ENCODE data around the gene OR5AR1.
"Not testable (repeated sequence)": the region's sequence is repeated elsewhere in the genome, so short reads cannot be mapped to it uniquely, and the experiment has no call there.

The OR5AR1 gene

DNA sequence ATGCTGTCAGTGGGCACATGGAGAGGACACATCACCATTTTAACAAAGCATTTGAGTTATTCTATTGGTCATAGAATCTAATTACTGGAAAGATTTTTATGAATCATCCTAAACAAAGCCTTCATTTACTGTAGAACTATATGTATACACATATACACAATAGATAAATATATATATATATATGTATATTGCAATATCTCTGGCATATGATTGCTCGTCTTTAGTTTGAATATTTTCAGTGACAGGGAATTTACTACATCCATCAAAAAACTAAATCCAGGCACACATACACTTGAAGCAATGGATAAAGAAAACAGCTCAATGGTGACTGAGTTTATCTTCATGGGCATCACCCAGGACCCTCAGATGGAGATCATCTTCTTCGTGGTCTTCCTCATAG is at the start of gene OR5AR1:
Gene OR5AR1, plus strand, starts transcription at position 301 of the 400 bp plus-strand sequence. Its CDS starts 0 bp downstream, at position 301.
- DNase-seq: no peak

DNA sequence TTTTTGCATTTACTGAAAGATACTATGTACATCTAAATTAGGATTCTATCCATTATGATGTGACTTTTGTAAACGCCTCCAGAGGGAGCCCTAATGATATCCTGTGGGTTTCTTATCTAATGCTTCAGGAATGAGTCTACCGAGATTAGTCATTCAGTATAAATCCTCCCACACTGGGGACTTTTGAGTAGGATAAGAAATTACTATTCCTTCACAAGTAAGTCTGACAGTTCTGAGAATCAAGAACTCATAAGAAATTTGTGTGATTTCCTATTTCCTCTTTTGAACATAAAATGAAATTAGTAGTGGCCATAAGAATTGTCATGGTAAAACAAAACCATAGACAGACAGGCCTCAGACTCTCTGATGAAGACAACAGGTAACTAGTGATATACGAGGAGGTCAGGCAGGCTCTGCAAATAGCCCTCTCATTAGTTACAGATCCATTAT is 38.8 kb upstream of the OR5AR1 start:
- peak; percentile 1 for DNase-seq

DNA sequence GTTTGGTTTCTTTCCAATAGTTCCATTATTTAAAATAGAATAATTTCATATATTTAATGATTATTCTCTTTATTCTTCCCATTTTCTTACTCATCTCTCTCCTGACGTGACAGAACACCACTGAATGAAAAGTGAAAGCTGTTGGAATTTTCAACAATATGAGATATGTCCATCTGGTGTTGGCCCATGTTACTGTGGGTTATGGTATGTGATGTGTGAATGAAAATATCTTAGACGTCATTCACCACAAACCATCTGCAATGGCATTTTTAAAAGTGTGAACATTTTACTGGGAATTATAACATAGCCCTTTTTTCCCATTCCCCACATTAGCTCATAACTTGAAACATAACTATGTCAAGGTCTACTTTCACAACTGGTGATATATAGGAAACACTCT is 37.5 kb upstream of the OR5AR1 start:
- DNase-seq: no peak

DNA sequence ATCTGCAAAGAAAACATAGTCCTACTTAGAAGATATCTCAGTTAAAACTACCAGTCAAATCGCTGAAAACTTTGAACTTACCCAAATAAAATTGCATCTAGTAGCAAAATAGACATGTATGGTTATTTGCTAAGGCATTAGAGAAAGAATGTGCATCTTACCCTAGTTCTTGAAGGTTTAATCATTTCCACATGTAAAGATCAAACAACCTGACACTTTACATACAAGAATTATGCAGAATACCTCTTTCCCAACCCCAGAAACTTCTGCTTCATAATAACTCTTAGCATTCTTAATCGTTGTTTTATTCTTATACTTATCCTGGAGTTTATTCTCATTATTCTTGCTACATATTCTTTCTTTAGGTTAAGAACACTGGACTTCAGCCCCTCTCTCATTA is 31.2 kb upstream of the OR5AR1 start:
- no peak for DNase-seq

DNA sequence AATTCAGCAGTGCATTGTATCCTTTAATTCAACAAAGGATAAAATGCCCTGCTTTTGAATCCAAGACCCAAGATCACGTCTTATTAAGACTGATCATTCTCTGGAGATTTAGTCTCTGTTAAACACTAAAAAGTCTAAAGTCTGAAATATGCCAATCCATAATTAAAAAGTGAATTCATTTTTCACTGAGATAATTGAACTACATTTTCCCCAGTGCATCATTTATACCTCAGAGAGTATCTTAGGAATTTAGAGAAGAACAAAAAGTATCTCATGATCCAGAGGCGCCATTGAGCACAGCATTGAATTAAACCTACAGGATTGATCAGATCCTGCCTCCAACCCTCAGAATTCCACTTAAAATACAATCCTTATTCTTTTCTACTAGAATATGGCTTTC is 26.6 kb upstream of the OR5AR1 start:
- no peak for DNase-seq

DNA sequence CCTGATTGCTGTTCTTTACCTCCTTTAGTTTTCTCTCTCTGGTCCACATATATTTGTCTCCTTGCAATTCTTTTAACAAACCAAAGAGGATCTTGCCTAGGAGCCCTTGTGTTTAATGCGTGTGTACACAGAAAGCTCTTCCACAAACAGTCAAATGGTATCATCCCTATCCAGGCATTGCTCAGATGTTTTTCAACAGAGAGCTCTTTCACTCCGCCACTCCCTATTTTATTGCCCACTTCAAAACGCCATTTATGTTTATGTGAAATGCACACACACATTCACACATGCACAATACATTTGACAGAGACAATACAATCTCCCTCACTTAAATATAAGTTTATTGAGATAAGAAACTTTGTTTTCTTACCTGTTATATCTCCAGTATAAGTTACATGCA is 26.0 kb upstream of the OR5AR1 start:
- DNase-seq: peak; percentile 27

DNA sequence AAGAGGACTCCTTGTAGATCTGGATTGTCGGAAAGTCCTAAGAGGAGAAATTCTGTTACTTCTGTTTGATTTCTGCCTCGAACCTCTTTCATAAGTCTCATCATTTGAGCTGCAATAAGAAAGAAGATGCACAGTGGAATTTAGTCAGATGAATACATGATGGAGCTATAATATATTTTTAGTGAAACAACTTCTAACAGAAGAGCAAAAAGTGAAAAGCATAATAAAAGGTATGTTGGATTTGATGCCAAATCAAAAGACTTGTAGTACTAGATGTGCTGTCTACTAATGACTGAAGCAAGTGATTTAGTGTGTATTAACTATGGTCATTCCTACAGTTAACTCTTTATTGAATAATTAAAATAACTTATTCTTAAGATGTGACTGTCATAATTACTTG is 21.1 kb upstream of the OR5AR1 start, which contains the start of gene OR5AP2:
Gene OR5AP2, minus strand, starts transcription at position 101 of the 400 bp plus-strand sequence. Its CDS starts 0 bp downstream, at position 101.
- no peak for DNase-seq

DNA sequence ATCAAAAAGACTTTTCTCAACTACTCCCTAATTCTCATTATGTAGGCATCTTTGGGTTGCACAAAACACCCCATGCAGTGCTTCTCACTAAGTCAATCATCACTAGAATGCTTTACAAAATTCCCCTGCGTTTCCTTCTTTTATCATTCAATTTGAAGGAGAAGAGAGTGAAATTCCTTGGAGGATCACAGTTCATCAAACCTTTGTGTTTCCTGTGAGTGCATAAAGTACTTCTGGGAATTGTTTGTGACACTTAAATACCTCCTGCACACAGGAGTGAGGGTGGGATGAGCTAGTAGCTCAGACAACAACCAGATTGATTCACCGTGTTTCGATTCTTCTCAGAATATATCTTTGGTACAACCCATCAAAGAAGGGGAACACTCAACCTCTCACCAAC is 3.7 kb upstream of the OR5AR1 start:
- DNase-seq: no peak

DNA sequence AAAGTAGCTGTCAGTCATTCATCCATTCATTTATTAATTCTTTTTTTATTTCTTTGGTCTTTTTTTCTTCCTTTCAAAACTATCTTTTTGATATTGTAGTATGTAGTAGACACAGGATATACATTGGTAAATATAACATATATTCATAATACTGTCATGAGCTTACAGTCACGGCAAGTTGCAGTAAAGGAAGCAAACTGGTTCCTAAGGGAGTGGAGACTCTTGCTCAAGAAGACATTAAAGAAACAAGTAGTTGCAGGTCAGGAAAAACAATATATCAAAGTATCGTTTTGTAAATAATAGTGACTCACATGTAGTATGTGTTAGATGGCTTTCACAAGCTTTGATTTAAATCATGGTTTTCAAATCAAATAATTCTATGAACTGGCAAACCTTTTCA is 7.5 kb downstream of the OR5AR1 start:
- DNase-seq: no peak

DNA sequence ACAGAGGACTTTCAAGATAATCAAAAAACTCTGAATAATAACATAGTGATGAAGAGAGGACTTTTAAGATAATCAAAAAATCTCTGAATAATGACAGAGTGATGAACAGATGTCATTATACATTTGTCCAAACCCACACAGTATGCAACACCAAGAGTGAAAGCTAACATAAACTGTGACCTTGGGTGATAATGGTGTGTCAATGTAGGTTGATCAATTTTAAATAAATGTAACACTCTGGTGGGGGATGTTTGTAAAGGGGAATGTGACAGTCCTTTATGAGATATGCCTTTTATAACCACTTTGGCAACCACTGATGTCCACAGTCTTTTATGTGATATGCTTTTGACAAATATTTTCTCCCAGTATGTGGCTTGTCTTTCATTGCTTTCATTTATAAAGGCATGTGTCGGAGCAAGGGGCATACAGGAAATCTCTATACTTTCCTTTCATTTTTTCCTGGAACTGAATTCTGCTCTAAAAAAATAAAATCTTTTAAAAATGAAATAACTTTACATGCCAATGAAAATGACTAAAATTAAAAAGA is 25.1 kb downstream of the OR5AR1 start:
- DNase-seq: no peak

DNA sequence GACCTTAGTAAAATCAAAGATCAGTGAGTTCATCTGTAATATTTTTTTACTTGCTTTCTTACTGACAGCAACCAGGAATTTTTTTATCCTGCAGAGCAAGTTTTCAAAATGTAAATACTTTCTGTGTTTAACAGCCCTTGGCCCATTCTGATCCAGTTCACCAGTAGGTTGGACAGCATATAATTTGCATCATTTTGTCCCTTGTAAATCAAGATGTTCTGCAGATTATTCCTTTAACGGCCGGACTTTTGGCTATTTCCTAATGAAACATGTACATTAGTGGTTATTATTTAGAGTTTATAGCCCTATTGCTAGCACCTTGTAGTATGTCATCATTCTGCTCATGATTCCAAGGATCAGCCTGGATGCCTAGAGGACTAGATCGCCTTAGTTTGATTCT is 27.7 kb downstream of the OR5AR1 start:
- DNase-seq: not testable (repeated sequence)

DNA sequence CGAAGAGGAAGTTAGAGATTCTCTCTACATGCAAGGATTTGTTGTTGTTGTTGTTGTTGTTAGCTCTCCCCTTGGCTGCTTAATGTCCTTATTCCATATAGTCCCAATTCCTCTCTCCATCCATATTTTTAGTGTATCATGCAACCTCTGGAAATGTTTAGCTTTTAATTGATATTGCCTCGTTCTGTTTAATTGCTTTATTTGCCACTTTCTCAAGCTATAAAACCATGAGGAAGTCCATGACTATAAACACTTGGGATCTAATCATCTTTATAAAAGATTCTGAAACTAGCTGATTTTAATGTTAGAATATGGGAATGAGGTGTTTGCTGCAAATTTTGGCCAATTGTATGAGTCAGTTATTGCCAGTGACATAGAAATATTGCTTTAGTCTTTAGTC is 29.9 kb downstream of the OR5AR1 start:
- no peak for DNase-seq

DNA sequence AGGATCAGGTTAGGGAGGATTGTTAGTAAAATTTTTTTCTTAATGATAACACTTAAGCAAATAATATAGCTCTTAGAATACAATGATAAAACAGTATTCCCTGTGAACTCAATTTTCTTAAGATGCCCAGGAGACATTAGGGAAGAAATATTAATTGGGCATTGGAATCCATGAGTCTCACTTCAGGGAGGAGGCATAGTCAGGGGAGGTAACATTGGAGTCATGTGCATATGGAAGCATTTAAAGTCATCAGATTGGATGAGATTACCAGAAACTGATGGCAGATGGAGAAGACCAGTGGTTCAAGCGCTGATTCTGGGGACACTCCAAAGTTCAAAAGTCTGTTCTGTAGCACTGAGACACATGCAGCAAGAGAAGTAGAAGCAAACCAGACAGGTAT is 35.3 kb downstream of the OR5AR1 start, which contains the start of gene OR9G1:
Gene OR9G1, plus strand, starts transcription at position 301 of the 400 bp plus-strand sequence. CDS start 1,293 bp downstream, outside the sequence.
- no peak for DNase-seq

DNA sequence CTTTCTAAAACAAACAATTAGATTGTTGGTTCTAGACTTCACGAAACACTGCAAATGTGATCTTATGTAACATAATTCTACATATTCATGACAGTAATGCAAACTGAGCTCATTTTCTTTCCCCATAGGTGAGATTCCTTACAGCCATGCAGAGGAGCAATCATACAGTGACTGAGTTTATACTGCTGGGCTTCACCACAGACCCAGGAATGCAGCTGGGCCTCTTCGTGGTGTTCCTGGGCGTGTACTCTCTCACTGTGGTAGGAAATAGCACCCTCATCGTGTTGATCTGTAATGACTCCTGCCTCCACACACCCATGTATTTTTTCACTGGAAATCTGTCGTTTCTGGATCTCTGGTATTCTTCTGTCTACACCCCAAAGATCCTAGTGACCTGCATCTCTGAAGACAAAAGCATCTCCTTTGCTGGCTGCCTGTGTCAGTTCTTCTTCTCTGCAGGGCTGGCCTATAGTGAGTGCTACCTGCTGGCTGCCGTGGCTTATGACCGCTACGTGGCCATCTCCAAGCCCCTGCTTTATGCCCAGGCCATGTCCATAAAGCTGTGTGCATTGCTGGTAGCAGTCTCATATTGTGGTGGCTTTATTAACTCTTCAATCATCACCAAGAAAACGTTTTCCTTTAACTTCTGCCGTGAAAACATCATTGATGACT is 36.9 kb downstream of the OR5AR1 start:
- DNase-seq: no peak

DNA sequence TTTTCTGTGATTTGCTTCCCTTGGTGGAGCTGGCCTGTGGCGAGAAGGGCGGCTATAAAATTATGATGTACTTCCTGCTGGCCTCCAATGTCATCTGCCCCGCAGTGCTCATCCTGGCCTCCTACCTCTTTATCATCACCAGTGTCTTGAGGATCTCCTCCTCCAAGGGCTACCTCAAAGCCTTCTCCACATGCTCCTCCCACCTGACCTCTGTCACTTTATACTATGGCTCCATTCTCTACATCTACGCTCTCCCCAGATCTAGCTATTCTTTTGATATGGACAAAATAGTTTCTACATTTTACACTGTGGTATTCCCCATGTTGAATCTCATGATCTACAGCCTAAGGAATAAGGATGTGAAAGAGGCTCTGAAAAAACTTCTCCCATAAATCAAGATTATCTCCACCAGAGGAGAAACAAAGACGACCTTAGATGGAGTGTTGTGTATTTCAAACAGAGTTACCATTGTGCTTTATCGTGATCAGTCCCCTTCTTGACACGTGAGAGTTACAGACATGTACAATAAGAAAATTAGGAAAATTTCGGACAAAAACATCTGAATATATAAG is 37.5 kb downstream of the OR5AR1 start:
- DNase-seq: no peak

DNA sequence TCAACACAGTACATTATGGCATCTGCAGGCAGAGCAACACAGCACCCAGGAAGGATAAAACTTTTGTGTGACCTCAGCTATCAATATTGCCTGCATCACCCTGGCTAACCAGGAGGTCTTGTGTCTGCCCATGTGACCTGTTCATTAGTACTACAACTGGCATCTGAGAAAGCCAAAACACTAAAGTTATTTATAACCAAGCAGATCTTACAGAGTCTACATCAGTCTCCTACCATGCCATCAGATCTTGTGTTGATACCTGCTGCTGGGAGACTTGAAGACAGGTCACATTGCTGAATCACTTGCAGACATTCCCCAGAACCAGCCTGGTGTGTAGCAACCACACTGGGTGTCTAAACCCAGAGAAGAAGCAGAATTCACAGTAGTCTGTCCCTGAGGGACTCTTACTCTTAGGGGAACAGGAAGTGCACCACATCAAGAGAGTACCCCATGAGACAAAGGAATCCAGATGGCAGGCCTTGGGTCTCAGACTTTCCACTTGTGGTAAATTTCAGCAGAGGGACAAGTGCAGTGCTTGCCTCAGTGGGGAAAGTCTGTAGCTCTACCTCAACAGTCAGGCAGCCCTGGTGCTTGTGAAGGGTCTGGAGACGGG is 42.4 kb downstream of the OR5AR1 start:
- no peak for DNase-seq

DNA sequence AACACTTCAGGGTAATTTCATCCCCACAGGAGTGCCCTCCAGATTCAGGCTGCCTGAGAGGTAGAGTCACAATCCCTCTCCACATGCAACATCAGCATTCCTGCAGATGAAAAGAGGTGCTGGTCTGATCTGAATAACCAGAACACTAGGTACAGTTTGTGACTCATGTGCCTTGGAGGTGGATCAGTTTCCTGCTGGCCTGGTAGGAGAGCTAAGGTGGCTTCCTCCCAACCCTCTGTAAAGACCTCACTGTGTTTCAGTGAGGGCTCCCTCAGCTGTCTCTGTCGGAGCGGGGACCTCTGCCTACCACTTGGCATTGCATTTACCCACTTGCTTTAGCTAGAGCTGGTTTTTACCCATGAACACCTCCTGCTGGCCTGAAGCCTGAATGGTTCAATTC is 43.0 kb downstream of the OR5AR1 start:
- no peak for DNase-seq

DNA sequence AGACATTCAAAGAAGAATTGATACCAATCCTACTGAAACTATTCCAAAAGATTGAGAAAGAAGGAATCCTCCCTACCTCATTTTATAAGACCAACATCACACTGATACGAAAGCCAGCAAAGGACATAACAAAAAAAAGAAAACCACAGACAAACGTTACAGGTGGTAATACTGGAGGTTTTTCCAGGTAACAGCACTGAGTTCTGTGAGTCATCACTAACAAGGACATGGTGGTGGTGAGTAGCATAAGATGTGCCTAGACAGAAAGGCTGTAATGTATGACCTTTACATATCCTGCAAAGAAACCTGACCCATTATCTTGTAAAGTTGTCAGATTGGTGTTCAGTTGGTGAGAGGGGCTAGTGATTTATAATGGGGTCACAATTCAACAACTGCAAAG is 50.7 kb downstream of the OR5AR1 start:
- no peak for DNase-seq
